ENCODE data around the gene GPR162. TPM values are rescaled to one million over a fixed set of nuclear protein-coding genes. Genes with fewer than 3 reads are reported as not detected.

GPR162 gene
- total RNA-seq, 1 experiment from 2014 or later = 18.3 TPM

GRCh38 chr12:6799147-6799546 is 22.5 kb upstream of the GPR162 start:
- Histone ChIP-seq H3K9me3 (ENCODE audit: low read depth, low read length, poor library complexity, severe bottlenecking) (no peaks in the 10 kb centered on the region), H3K36me3 (ENCODE audit: insufficient read depth, low read length, poor library complexity, severe bottlenecking) (no peaks in the 10 kb centered on the region), H3K27ac (ENCODE audit: low read depth, low read length, poor library complexity, severe bottlenecking) (no peak overlapping the region), H3K4me3 (ENCODE audit: low read depth, low read length, poor library complexity, severe bottlenecking) (no peak overlapping the region), H3K27me3 (replicated peaks; ENCODE audit: insufficient read depth, low read depth, low read length, poor library complexity) (no peaks in the 10 kb centered on the region), H3K4me1 (ENCODE audit: insufficient read depth, low read length, poor library complexity, severe bottlenecking) (no peaks in the 10 kb centered on the region)
- no peak for TF ChIP-seq CTCF (conservative IDR thresholded peaks at IDR 0.05; ENCODE audit: low read depth, low read length)
- TF ChIP-seq EZH2 (IDR thresholded peaks at IDR 0.05; ENCODE audit: borderline replicate concordance, low read depth, low read length, poor library complexity, severe bottlenecking) = no peak
- ChIA-PET CTCF (no interaction called here), POLR2A (ENCODE audit: low non-redundant PET) (no interaction called here)
- no peak for DNase-seq (ENCODE audit: low spot score)
- intact Hi-C loops (cut with micrococcal nuclease; ENCODE audit: unreplicated experiment) = no loop called here
- no TSS peak for BruUV-seq (replicated peaks)

GRCh38 chr12:6807170-6807569 is 14.5 kb upstream of the GPR162 start:
- H3K9me3 ChIP-seq (ENCODE audit: low read depth, low read length, poor library complexity, severe bottlenecking) = no peaks in the 10 kb centered on the region
- no peaks in the 10 kb centered on the region for H3K4me1 ChIP-seq (ENCODE audit: insufficient read depth, low read length, poor library complexity, severe bottlenecking)
- no peaks in the 10 kb centered on the region for H3K27me3 ChIP-seq (replicated peaks; ENCODE audit: insufficient read depth, low read depth, low read length, poor library complexity)
- TF ChIP-seq EZH2 (IDR thresholded peaks at IDR 0.05; ENCODE audit: borderline replicate concordance, low read depth, low read length, poor library complexity, severe bottlenecking) = no peak
- TF ChIP-seq CTCF (conservative IDR thresholded peaks at IDR 0.05; ENCODE audit: low read depth, low read length) = no peak
- intact Hi-C loops (cut with micrococcal nuclease; ENCODE audit: unreplicated experiment) = no loop called here
- no peaks in the 10 kb centered on the region for H3K36me3 ChIP-seq (ENCODE audit: insufficient read depth, low read length, poor library complexity, severe bottlenecking)
- no peak overlapping the region for H3K4me3 ChIP-seq (ENCODE audit: low read depth, low read length, poor library complexity, severe bottlenecking)
- ChIA-PET CTCF (interaction anchor here (0.7 kb wide), 1 partner anchor 437 kb away, joined by 5 read pairs; no protein-coding TSS in a partner anchor), POLR2A (ENCODE audit: low non-redundant PET) (no interaction called here)
- no TSS peak for BruUV-seq (replicated peaks)
- no peak overlapping the region for H3K27ac ChIP-seq (ENCODE audit: low read depth, low read length, poor library complexity, severe bottlenecking)
- no peak for DNase-seq (ENCODE audit: low spot score)

GRCh38 chr12:6809056-6809455 is 12.6 kb upstream of the GPR162 start:
- no peak overlapping the region for H3K4me3 ChIP-seq (ENCODE audit: low read depth, low read length, poor library complexity, severe bottlenecking)
- BruUV-seq (replicated peaks) = no TSS peak
- H3K27me3 ChIP-seq (replicated peaks; ENCODE audit: insufficient read depth, low read depth, low read length, poor library complexity) = no peaks in the 10 kb centered on the region
- H3K36me3 ChIP-seq (ENCODE audit: insufficient read depth, low read length, poor library complexity, severe bottlenecking) = no peaks in the 10 kb centered on the region
- ChIA-PET POLR2A (ENCODE audit: low non-redundant PET) (no interaction called here), CTCF (no interaction called here)
- H3K27ac ChIP-seq (ENCODE audit: low read depth, low read length, poor library complexity, severe bottlenecking) = no peak overlapping the region
- TF ChIP-seq CTCF (conservative IDR thresholded peaks at IDR 0.05; ENCODE audit: low read depth, low read length) = no peak
- TF ChIP-seq EZH2 (IDR thresholded peaks at IDR 0.05; ENCODE audit: borderline replicate concordance, low read depth, low read length, poor library complexity, severe bottlenecking) = no peak
- H3K4me1 ChIP-seq (ENCODE audit: insufficient read depth, low read length, poor library complexity, severe bottlenecking) = no peaks in the 10 kb centered on the region
- intact Hi-C loops (cut with micrococcal nuclease; ENCODE audit: unreplicated experiment) = no loop called here
- no peak for DNase-seq (ENCODE audit: low spot score)
- H3K9me3 ChIP-seq (ENCODE audit: low read depth, low read length, poor library complexity, severe bottlenecking) = no peaks in the 10 kb centered on the region

Measured in A673 (cell line).